ENCODE results near the gene FBXO34. TPM values are rescaled to one million over a fixed set of nuclear protein-coding genes. Genes with fewer than 3 reads are reported as not detected.
"Not testable (repeated sequence)": the region's sequence is repeated elsewhere in the genome, so short reads cannot be mapped to it uniquely, and the experiment has no call there.

The FBXO34 gene
- total and polyA plus RNA-seq, 2 of the 13 experiments (the other 11 are each of a cell fraction or from before 2014, with no cell fraction given) = 8.8 to 13.5 TPM

GRCh38 chr14:55382483-55382882 is 111.3 kb downstream of the FBXO34 start:
- no peaks in the 10 kb centered on the region for H3K79me2 ChIP-seq (ENCODE audit: insufficient read depth, low read length)
- POLR2A ChIA-PET = no interaction called here
- no TSS peak for BruUV-seq (replicated peaks)
- FAIRE-seq (no peak), ATAC-seq (no peak), DNase-seq (ENCODE audit: low spot score) (no peak)
- H3K4me3 ChIP-seq (replicated peaks in 1 of 3; ENCODE audit: insufficient read depth in 1 of 3, low read depth in 2 of 3, low read length in 3 of 3) = no peak overlapping the region
- H3K4me2 ChIP-seq (ENCODE audit: low read depth, low read length) = no peak overlapping the region
- no peak overlapping the region for H2AFZ ChIP-seq (ENCODE audit: low read length)
- 95% methylated on average over 4 of the region's 4 CpGs for WGBS (ENCODE audit: low lambda C conversion rate)
- H3K9ac ChIP-seq (ENCODE audit: insufficient read depth, low read depth, low read length) = no peak overlapping the region
- peaks cover 14% of the 10 kb centered on the region for H3K4me1 ChIP-seq (ENCODE audit: insufficient read depth, low read length)
- no peak overlapping the region for H3K27ac ChIP-seq (ENCODE audit: extremely low read length, insufficient read depth, low read length)
- no peaks in the 10 kb centered on the region for H3K9me3 ChIP-seq (ENCODE audit: low read length)
- H3K36me3 ChIP-seq (replicated peaks in 1 of 2; ENCODE audit: control insufficient read depth in 1 of 2, insufficient read depth in 2 of 2, low read length in 2 of 2) = peaks cover 10 to 52% of the 10 kb centered on the region in 2 experiments
- intact Hi-C loops (cut with micrococcal nuclease; ENCODE audit: unreplicated experiment) = no loop called here
- no peaks in the 10 kb centered on the region for H3K27me3 ChIP-seq (ENCODE audit: control insufficient read depth in 1 of 2, insufficient read depth in 2 of 2, low read length in 2 of 2)
- TF ChIP-seq EHMT2 (IDR thresholded peaks at IDR 0.05; ENCODE audit: borderline replicate concordance, low read depth, low read length) (no peak), ZNF205 (CRISPR knock-in tag; IDR thresholded peaks at IDR 0.05) (no peak), HMG20A (CRISPR knock-in tag; IDR thresholded peaks at IDR 0.05; ENCODE audit: borderline replicate concordance) (no peak), ZNF720 (CRISPR knock-in tag; IDR thresholded peaks at IDR 0.05) (no peak)
- H4K20me1 ChIP-seq (ENCODE audit: insufficient read depth, low read length) = no peaks in the 10 kb centered on the region
- CTCF ChIA-PET (ENCODE audit: low intra/inter-chr PET ratio, low total read pairs) = no interaction called here
- in situ Hi-C loops (cut with HindIII; ENCODE audit: extremely low pct_ligation_motif_present, low pct_unique_long_range_greater_than_20kb) = no loop called here

- CTCF ChIA-PET (ENCODE audit: low intra/inter-chr PET ratio, low total read pairs); FAIRE-seq; intact Hi-C loops (cut with micrococcal nuclease; ENCODE audit: unreplicated experiment); H3K4me2 ChIP-seq (ENCODE audit: low read depth, low read length); H3K79me2 ChIP-seq (ENCODE audit: insufficient read depth, low read length); ATAC-seq; H3K9ac ChIP-seq (ENCODE audit: insufficient read depth, low read depth, low read length); H3K27me3 ChIP-seq (ENCODE audit: control insufficient read depth in 1 of 2, insufficient read depth in 2 of 2, low read length in 2 of 2); H2AFZ ChIP-seq (ENCODE audit: low read length); H3K9me3 ChIP-seq (ENCODE audit: low read length); H3K4me3 ChIP-seq (replicated peaks in 1 of 3; ENCODE audit: insufficient read depth in 1 of 3, low read depth in 2 of 3, low read length in 3 of 3); BruUV-seq (replicated peaks); H3K27ac ChIP-seq (ENCODE audit: extremely low read length, insufficient read depth, low read length); DNase-seq (ENCODE audit: low spot score); H4K20me1 ChIP-seq (ENCODE audit: insufficient read depth, low read length); POLR2A ChIA-PET; in situ Hi-C loops (cut with HindIII; ENCODE audit: extremely low pct_ligation_motif_present, low pct_unique_long_range_greater_than_20kb): not testable (repeated sequence)
- H3K36me3 ChIP-seq (replicated peaks in 1 of 2; ENCODE audit: control insufficient read depth in 1 of 2, insufficient read depth in 2 of 2, low read length in 2 of 2) = peaks cover 12 to 51% of the 10 kb centered on the region in 2 experiments
- H3K4me1 ChIP-seq (ENCODE audit: insufficient read depth, low read length) = peaks cover 14% of the 10 kb centered on the region
- WGBS (ENCODE audit: low lambda C conversion rate) = 80% methylated on average over 10 of the region's 10 CpGs
Measured at GRCh38 chr14:55383056-55383466, 111.8 kb downstream of the FBXO34 start.

Data from HepG2 (cell line).